Measurements from ENCODE around the gene IL13RA1.

Gene IL13RA1

DNA sequence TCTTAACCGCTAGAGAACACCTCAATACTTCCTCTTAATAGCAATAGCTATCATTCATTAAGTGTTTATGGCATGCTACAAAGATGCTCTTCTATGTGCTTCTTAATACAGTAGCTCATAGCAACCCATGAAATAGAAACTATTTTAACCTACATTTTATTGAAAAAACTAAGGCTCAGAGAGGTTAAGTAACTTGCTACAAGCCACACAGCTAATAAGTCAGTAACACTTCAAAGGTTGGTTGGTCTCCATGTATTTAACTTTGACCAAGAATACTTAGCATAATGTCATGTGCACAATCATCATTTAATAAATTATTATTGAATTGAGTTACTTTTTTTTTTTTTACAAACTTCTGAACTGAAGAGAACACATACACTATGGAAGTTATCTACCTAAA lies 36.1 kb downstream of the IL13RA1 start:
- TF ChIP-seq EP300 (IDR thresholded peaks at IDR 0.05; ENCODE audit: borderline replicate concordance) (no peak), CREB1 (IDR thresholded peaks at IDR 0.05; ENCODE audit: low read depth) (no peak), EGR1 (IDR thresholded peaks at IDR 0.05) (no peak), CEBPB (IDR thresholded peaks at IDR 0.05) (no peak), ZBTB7A (IDR thresholded peaks at IDR 0.05; ENCODE audit: low read depth) (no peak), TEAD4 (IDR thresholded peaks at IDR 0.05) (no peak), YY1 (IDR thresholded peaks at IDR 0.05; ENCODE audit: low read depth) (no peak), TAF1 (IDR thresholded peaks at IDR 0.05; ENCODE audit: low read depth) (no peak), FOXM1 (IDR thresholded peaks at IDR 0.05; ENCODE audit: borderline replicate concordance, low read depth) (no peak), TCF12 (IDR thresholded peaks at IDR 0.05; ENCODE audit: low read depth) (no peak), NFIC (IDR thresholded peaks at IDR 0.05) (no peak)
- TF ChIP-seq, protein P1, sequence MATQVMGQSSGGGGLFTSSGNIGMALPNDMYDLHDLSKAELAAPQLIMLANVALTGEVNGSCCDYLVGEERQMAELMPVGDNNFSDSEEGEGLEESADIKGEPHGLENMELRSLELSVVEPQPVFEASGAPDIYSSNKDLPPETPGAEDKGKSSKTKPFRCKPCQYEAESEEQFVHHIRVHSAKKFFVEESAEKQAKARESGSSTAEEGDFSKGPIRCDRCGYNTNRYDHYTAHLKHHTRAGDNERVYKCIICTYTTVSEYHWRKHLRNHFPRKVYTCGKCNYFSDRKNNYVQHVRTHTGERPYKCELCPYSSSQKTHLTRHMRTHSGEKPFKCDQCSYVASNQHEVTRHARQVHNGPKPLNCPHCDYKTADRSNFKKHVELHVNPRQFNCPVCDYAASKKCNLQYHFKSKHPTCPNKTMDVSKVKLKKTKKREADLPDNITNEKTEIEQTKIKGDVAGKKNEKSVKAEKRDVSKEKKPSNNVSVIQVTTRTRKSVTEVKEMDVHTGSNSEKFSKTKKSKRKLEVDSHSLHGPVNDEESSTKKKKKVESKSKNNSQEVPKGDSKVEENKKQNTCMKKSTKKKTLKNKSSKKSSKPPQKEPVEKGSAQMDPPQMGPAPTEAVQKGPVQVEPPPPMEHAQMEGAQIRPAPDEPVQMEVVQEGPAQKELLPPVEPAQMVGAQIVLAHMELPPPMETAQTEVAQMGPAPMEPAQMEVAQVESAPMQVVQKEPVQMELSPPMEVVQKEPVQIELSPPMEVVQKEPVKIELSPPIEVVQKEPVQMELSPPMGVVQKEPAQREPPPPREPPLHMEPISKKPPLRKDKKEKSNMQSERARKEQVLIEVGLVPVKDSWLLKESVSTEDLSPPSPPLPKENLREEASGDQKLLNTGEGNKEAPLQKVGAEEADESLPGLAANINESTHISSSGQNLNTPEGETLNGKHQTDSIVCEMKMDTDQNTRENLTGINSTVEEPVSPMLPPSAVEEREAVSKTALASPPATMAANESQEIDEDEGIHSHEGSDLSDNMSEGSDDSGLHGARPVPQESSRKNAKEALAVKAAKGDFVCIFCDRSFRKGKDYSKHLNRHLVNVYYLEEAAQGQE (IDR thresholded peaks at IDR 0.05; ENCODE audit: low read depth), result no peak
- TF ChIP-seq, protein P2, sequence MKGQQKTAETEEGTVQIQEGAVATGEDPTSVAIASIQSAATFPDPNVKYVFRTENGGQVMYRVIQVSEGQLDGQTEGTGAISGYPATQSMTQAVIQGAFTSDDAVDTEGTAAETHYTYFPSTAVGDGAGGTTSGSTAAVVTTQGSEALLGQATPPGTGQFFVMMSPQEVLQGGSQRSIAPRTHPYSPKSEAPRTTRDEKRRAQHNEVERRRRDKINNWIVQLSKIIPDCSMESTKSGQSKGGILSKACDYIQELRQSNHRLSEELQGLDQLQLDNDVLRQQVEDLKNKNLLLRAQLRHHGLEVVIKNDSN (IDR thresholded peaks at IDR 0.05), result no peak
- TF ChIP-seq, protein P3, sequence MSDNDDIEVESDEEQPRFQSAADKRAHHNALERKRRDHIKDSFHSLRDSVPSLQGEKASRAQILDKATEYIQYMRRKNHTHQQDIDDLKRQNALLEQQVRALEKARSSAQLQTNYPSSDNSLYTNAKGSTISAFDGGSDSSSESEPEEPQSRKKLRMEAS (IDR thresholded peaks at IDR 0.05), result no peak

DNA sequence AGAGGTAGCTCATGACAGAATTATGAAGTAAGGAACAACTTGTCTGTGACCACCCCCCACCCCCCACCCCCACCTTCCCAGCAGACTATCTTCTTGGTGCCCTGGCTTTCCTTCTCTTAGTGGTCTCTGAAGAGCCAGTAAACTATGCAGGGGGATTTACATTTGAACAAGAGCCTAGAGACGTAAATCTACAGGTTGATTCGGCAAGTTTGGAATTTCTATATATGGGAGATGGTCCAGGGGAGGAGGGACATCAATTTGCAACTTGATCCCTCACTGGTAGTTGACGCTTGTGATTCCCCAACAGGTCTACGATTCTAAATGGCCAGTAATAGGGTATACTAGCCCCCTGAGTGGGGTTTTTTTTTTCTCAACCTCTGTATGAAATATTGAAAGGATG lies 36.7 kb downstream of the IL13RA1 start:
- TF ChIP-seq FOXM1 (IDR thresholded peaks at IDR 0.05; ENCODE audit: borderline replicate concordance, low read depth) (no peak), NFIC (IDR thresholded peaks at IDR 0.05) (no peak)

DNA sequence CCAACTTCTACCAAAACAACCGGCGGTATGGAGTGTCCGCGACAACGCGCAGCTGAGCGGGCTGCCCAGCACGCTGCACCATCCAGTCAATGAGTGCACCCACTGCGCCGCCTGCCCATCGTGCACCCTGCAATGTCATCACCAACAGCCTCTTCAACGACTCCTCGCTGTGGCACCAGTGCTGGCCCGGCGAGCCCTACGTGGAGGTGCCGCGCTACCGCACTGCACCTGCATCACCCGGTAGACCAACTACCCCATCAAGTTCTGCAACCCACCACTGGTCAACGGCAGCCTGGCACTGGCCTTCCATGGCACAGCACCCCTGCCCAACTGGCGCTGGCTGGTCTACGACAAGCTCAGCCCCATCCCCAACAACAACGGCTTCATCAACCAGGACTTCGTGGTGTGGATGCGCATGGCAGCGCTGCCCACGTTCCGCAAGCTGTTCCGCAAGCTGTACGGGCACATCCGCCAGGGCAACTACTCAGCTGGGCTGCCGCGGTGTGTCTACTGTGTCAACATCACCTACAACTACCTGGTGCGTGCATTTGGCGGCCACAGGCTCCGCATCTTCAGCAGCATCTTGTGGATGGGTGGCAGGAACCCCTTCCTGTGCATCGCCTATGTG lies 42.8 kb downstream of the IL13RA1 start:
- no peak for TF ChIP-seq FOXM1 (IDR thresholded peaks at IDR 0.05; ENCODE audit: borderline replicate concordance, low read depth)
- no peak for TF ChIP-seq TEAD4 (IDR thresholded peaks at IDR 0.05)
- no peak for TF ChIP-seq ZBTB7A (IDR thresholded peaks at IDR 0.05; ENCODE audit: low read depth)
- no peak for TF ChIP-seq EGR1 (IDR thresholded peaks at IDR 0.05)
- TF ChIP-seq YY1 (IDR thresholded peaks at IDR 0.05; ENCODE audit: low read depth), result no peak
- TF ChIP-seq, protein P3 (IDR thresholded peaks at IDR 0.05), result no peak
- TF ChIP-seq EP300 (IDR thresholded peaks at IDR 0.05; ENCODE audit: borderline replicate concordance), result no peak
- no peak for TF ChIP-seq CEBPB (IDR thresholded peaks at IDR 0.05)
- no peak for TF ChIP-seq CREB1 (IDR thresholded peaks at IDR 0.05; ENCODE audit: low read depth)
- TF ChIP-seq TCF12 (IDR thresholded peaks at IDR 0.05; ENCODE audit: low read depth), result no peak
- TF ChIP-seq, protein P1 (IDR thresholded peaks at IDR 0.05; ENCODE audit: low read depth), result no peak
- TF ChIP-seq, protein P2 (IDR thresholded peaks at IDR 0.05), result no peak
- TF ChIP-seq NFIC (IDR thresholded peaks at IDR 0.05), result no peak
- TF ChIP-seq RAD21 (IDR thresholded peaks at IDR 0.05; ENCODE audit: low read depth), result no peak
- TF ChIP-seq TAF1 (IDR thresholded peaks at IDR 0.05; ENCODE audit: low read depth), result no peak

DNA sequence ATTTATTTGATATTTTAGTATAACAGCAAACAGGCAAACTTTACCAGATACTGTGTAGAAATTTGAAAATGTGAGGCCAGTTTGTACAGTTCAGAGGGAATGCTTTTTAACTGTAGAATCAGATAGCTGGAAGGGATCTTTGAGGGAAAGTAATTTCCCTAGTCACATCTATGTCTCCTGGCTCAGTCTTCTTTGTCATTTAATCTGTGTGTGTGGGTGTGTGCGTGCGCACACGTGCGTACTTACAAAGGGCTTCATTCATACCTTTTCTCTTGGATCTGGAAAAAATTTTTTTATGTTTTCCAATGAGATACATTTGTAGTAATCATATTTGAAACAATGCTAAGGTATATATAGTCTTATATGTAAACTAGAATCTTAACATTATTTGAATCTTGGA lies 44.6 kb downstream of the IL13RA1 start:
- TF ChIP-seq ZBTB7A (IDR thresholded peaks at IDR 0.05; ENCODE audit: low read depth) (no peak), FOXM1 (IDR thresholded peaks at IDR 0.05; ENCODE audit: borderline replicate concordance, low read depth) (no peak), TEAD4 (IDR thresholded peaks at IDR 0.05) (no peak), NFIC (IDR thresholded peaks at IDR 0.05) (no peak), TAF1 (IDR thresholded peaks at IDR 0.05; ENCODE audit: low read depth) (no peak), EGR1 (IDR thresholded peaks at IDR 0.05) (no peak), EP300 (IDR thresholded peaks at IDR 0.05; ENCODE audit: borderline replicate concordance) (no peak), CREB1 (IDR thresholded peaks at IDR 0.05; ENCODE audit: low read depth) (no peak), TCF12 (IDR thresholded peaks at IDR 0.05; ENCODE audit: low read depth) (no peak), YY1 (IDR thresholded peaks at IDR 0.05; ENCODE audit: low read depth) (no peak), RAD21 (IDR thresholded peaks at IDR 0.05; ENCODE audit: low read depth) (no peak), CEBPB (IDR thresholded peaks at IDR 0.05) (no peak)
- TF ChIP-seq, protein P3 (IDR thresholded peaks at IDR 0.05), result no peak
- TF ChIP-seq, protein P1 (IDR thresholded peaks at IDR 0.05; ENCODE audit: low read depth), result no peak
- TF ChIP-seq, protein P2 (IDR thresholded peaks at IDR 0.05), result no peak
